CD4-positive, alpha-beta T cell (primary cell): ENCODE results near the gene CCT3. TPM values are rescaled to one million over a fixed set of nuclear protein-coding genes. Genes with fewer than 3 reads are reported as not detected.

Experiments used
- ATAC-seq: fragments of 200-7000 bp; cut with Tn5 transposase; one replicate; pipeline ENCODE4 v1.10.0; 2022; ENCODE audit warnings: mild to moderate bottlenecking; ENCODE audit not compliant: poor library complexity
- CTCF ChIA-PET: fragments of 350-600 bp; sonication (Branson Sonifier 250); formaldehyde crosslinking; loops from one replicate; lab custom pipeline; 2021; ENCODE audit warnings: antibody characterized with exemption, inconsistent platforms; lab: Charles Lee
- POLR2A ChIA-PET: fragments of 350-600 bp; sonication (Branson Sonifier 250); formaldehyde crosslinking; loops from one replicate; lab custom pipeline; 2021; ENCODE audit warnings: antibody characterized with exemption, inconsistent platforms; lab: Charles Lee
- DNase-seq, 14 experiments: peaks; one replicate each; pipeline ENCODE4 v3.0.0-alpha.2; 2013 to 2020; ENCODE audit warnings: mixed read lengths in 2 of 14
- H3K27ac ChIP-seq, 2 donors: one replicate each; pipeline versions ENCODE4 v1.5.1 to v1.7.0; 2013; ENCODE audit warnings: low read length in 2 of 2, low read depth in 1 of 2, mild to moderate bottlenecking in 1 of 2
- H3K27me3 ChIP-seq, 2 experiments: 1 replicate in 1 of 2; 2 replicates in 1 of 2; pipeline versions ENCODE4 v1.6.1 to v1.7.0; 2013; ENCODE audit warnings: low read length in 2 of 2, control low read depth in 1 of 2, mild to moderate bottlenecking in 1 of 2, moderate library complexity in 1 of 2; ENCODE audit not compliant: insufficient read depth in 2 of 2, control insufficient read depth in 1 of 2
- H3K36me3 ChIP-seq: one replicate; pipeline ENCODE4 v1.6.1; 2013; ENCODE audit warnings: low read length, control low read depth; ENCODE audit not compliant: insufficient read depth
- H3K4me1 ChIP-seq: one replicate; pipeline ENCODE4 v1.6.1; 2013; ENCODE audit warnings: low read length, control low read depth; ENCODE audit not compliant: insufficient read depth
- H3K4me3 ChIP-seq: one replicate; pipeline ENCODE4 v1.5.1; 2013; ENCODE audit warnings: mild to moderate bottlenecking, low read length, moderate library complexity
- H3K9me3 ChIP-seq, 2 experiments: 1 replicate in 1 of 2; 2 replicates in 1 of 2; pipeline versions ENCODE4 v1.6.1 to v1.7.0; 2013; ENCODE audit warnings: low read length in 2 of 2, mild to moderate bottlenecking in 2 of 2, control low read depth in 1 of 2, moderate library complexity in 1 of 2; ENCODE audit not compliant: control insufficient read depth in 1 of 2, insufficient read depth in 1 of 2
- H3K27ac Mint-ChIP-seq: one replicate; pipeline ENCODE4 v1.8.0; 2020; ENCODE audit warnings: mixed read lengths
- H3K27me3 Mint-ChIP-seq: one replicate; pipeline ENCODE4 v1.8.0; 2021; ENCODE audit warnings: mixed read lengths
- H3K36me3 Mint-ChIP-seq: one replicate; pipeline ENCODE4 v1.8.0; 2021; ENCODE audit warnings: low read depth, mixed read lengths
- H3K4me1 Mint-ChIP-seq: one replicate; pipeline ENCODE4 v1.8.0; 2021; ENCODE audit warnings: low read depth, mixed read lengths
- H3K4me3 Mint-ChIP-seq: one replicate; pipeline ENCODE4 v1.8.0; 2020; ENCODE audit warnings: mild to moderate bottlenecking, mixed read lengths
- H3K9me3 Mint-ChIP-seq: one replicate; pipeline ENCODE4 v1.8.0; 2020; ENCODE audit warnings: mixed read lengths
- intact Hi-C, 2 experiments: fragments of 100-400 bp; cut with DNase I in 1 of 2; cut with micrococcal nuclease in 1 of 2; formaldehyde crosslinking; loops; one replicate each; pipeline versions ENCODE4 v1.15.1 to v1.9.0; 2023 to 2025; cut with DNase I, micrococcal nuclease
- total RNA-seq, 174 experiments: library from RNA in 2 of 174; stranded (reverse) in 2 of 174; gene quantifications; one replicate each; pipeline ENCODE4 v1.2.3 and lab custom pipeline; 2021 to 2026
- TF ChIP-seq, protein P1 (sequence below): fragments of 200-600 bp; IDR thresholded peaks from one replicate; pipeline ENCODE4 v1.8.0; 2022; ENCODE audit warnings: antibody characterized with exemption, mild to moderate bottlenecking

CCT3 gene
- total RNA-seq, 2 experiments from 2014 or later, result 49.6 to 50.2 TPM

DNA sequence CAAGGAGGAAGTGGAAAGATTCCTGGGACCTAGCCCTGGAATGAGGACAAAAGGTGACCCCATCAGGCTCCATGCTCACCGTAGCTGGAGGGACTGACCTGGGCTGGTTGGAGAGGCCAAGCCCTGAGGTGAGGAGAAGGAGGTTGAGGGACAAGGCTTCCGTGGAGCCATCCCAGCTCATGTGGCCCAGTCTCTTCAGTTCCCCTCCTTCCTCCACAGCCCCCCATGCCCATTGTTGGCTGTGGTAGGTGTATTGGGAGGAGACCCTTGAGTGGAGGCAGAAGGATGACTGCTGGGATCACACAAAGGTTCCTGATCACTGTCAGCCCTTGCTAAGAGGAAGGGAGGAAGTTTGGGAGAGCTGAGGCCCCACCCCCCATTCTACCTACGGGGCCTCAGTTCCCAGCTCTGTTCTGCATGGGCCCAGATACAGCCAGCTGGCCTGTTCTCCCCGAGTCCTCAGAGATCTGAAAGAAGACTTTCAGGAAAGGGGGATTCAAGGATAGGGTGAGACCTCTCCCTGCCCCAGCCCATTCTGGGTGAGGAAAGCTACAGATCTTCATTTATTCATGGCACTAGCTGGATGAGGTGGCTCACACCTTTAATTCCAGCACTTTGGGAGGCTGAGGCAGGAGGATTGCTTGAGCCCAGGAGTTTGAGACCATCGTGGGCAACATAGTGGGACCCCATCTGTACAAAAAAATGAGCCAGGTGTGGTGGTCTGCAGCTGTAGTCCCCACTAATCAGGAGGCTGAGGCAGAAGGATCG lies 48.2 kb upstream of the CCT3 start:
- Histone ChIP-seq H3K36me3 (no peaks in the 10 kb centered on the region), H3K4me1 (peaks cover 13% of the 10 kb centered on the region), H3K4me3 (no peak overlapping the region), H3K27me3 (peaks cover 20% of the 10 kb centered on the region in 2 experiments), H3K27ac (no peak overlapping the region), H3K9me3 (peaks cover 0 to 4% of the 10 kb centered on the region in 2 experiments)
- ChIA-PET POLR2A (interaction anchor here (0.7 to 2.4 kb wide), 11 partner anchors 10 to 115 kb away, joined by 3 to 31 read pairs (median 3); partner anchors contain the start of gene MEF2D), CTCF (interaction anchor here (0.6 to 2.7 kb wide), 43 partner anchors 7 to 435 kb away, joined by 3 to 106 read pairs (median 6); partner anchors contain the start of gene GPATCH4)
- Mint-ChIP-seq H3K36me3 (no peaks in the 10 kb centered on the region), H3K4me3 (no peak overlapping the region), H3K27me3 (peaks cover 45% of the 10 kb centered on the region), H3K27ac (no peak overlapping the region), H3K4me1 (peaks cover 12% of the 10 kb centered on the region), H3K9me3 (no peaks in the 10 kb centered on the region)
- ATAC-seq (no peak), DNase-seq (no peak)
- TF ChIP-seq, protein P1, sequence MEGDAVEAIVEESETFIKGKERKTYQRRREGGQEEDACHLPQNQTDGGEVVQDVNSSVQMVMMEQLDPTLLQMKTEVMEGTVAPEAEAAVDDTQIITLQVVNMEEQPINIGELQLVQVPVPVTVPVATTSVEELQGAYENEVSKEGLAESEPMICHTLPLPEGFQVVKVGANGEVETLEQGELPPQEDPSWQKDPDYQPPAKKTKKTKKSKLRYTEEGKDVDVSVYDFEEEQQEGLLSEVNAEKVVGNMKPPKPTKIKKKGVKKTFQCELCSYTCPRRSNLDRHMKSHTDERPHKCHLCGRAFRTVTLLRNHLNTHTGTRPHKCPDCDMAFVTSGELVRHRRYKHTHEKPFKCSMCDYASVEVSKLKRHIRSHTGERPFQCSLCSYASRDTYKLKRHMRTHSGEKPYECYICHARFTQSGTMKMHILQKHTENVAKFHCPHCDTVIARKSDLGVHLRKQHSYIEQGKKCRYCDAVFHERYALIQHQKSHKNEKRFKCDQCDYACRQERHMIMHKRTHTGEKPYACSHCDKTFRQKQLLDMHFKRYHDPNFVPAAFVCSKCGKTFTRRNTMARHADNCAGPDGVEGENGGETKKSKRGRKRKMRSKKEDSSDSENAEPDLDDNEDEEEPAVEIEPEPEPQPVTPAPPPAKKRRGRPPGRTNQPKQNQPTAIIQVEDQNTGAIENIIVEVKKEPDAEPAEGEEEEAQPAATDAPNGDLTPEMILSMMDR, result no peak
- intact Hi-C loops, result no loop called here

- no peak overlapping the region for H3K27ac Mint-ChIP-seq
- intact Hi-C loops, result loop anchor here (1.0 kb wide), 2 partner anchors 60 to 223 kb away; no protein-coding TSS in a partner anchor
- TF ChIP-seq, protein P1, result peak; percentile 90
These were observed 47.5 kb upstream of the CCT3 start for GRCh38 chr1:156385534-156386031.

DNA sequence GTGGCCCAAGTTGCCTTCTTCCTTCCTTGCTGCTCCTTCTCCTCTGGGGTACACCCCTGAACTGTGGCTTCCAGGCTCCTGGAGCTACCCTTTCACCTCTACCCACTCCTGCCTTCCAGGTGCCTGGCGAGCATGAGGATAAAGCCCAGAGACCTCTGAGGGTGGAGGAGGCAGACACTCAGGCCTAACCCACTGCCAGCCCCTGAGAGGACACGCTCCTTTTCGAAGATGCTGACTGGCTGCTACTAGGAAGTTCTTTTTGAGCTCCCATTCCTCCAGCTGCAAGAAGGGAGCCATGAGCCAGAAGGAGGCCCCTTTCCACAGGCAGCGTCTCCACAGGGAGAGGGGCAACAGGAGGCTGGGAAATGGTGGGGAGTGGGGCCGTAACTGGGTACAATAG lies 46.6 kb upstream of the CCT3 start:
- H3K9me3 Mint-ChIP-seq, result no peaks in the 10 kb centered on the region
- no peak overlapping the region for H3K4me3 ChIP-seq
- H3K4me3 Mint-ChIP-seq, result no peak overlapping the region
- no peak overlapping the region for H3K27ac Mint-ChIP-seq
- no peak overlapping the region for H3K27ac ChIP-seq
- H3K4me1 Mint-ChIP-seq, result peaks cover 12% of the 10 kb centered on the region
- H3K36me3 Mint-ChIP-seq, result no peaks in the 10 kb centered on the region
- peaks cover 13% of the 10 kb centered on the region for H3K4me1 ChIP-seq
- ChIA-PET CTCF (interaction anchor here (1.5 kb wide), 1 partner anchor 117 kb away, joined by 7 read pairs; no protein-coding TSS in a partner anchor), POLR2A (no interaction called here)
- TF ChIP-seq, protein P1, result no peak
- peaks cover 0 to 4% of the 10 kb centered on the region in 2 experiments for H3K9me3 ChIP-seq
- H3K27me3 ChIP-seq, result peaks cover 12% of the 10 kb centered on the region in 2 experiments
- no peak for ATAC-seq
- peaks cover 30% of the 10 kb centered on the region for H3K27me3 Mint-ChIP-seq
- no peak for DNase-seq
- no peaks in the 10 kb centered on the region for H3K36me3 ChIP-seq
- intact Hi-C loops, result loop anchor here (1.0 kb wide), 2 partner anchors 61 to 224 kb away; no protein-coding TSS in a partner anchor

More at GRCh38 chr1:156385534-156386031, 47.5 kb upstream of the CCT3 start:
- CTCF ChIA-PET, result interaction anchor here (0.6 to 2.7 kb wide), 42 partner anchors 8 to 436 kb away, joined by 3 to 106 read pairs (median 6); partner anchors contain the start of gene GPATCH4
- no peak overlapping the region for H3K4me3 ChIP-seq
- H3K9me3 ChIP-seq, result peaks cover 0 to 4% of the 10 kb centered on the region in 2 experiments
- peaks cover 12% of the 10 kb centered on the region for H3K4me1 Mint-ChIP-seq
- peaks cover 39% of the 10 kb centered on the region for H3K27me3 Mint-ChIP-seq
- DNase-seq (peak; percentile 58 to 86 (median 74)), ATAC-seq (peak; percentile 93)
- H3K36me3 ChIP-seq, result no peaks in the 10 kb centered on the region
- H3K4me3 Mint-ChIP-seq, result no peak overlapping the region
- no peak overlapping the region for H3K27ac ChIP-seq
- H3K9me3 Mint-ChIP-seq, result no peaks in the 10 kb centered on the region
- H3K27me3 ChIP-seq, result peaks cover 16 to 18% of the 10 kb centered on the region in 2 experiments
- H3K36me3 Mint-ChIP-seq, result no peaks in the 10 kb centered on the region
- H3K4me1 ChIP-seq, result peaks cover 13% of the 10 kb centered on the region
- POLR2A ChIA-PET, result interaction anchor here (0.7 to 2.4 kb wide), 12 partner anchors 9 to 115 kb away, joined by 3 to 31 read pairs (median 3); partner anchors contain the start of gene MEF2D
